HFF-Myc (cell line): ENCODE data around the gene MAPKAPK2.

Experiments
- DNase-seq: peaks from one replicate; pipeline ENCODE4 v3.0.0-alpha.2; 2011; ENCODE audit warnings: low read depth; ENCODE audit errors: extremely low read depth
- H3K4me3 ChIP-seq: replicated peaks from 2 replicates; pipeline ENCODE4 v1.5.1; 2011; ENCODE audit warnings: low read depth, mild to moderate bottlenecking, control low read depth, low read length
- CTCF ChIP-seq: IDR thresholded peaks from 2 replicates; pipeline ENCODE4 v1.5.1; 2012; ENCODE audit warnings: mild to moderate bottlenecking, low read depth, low read length, control low read depth; ENCODE audit errors: missing control alignments

MAPKAPK2 gene

GRCh38 chr1:206699626-206700025 is 14.9 kb downstream of the MAPKAPK2 start:
- no peak overlapping the region for H3K4me3 ChIP-seq
- DNase-seq: no peak
- no peak for TF ChIP-seq CTCF

DNA sequence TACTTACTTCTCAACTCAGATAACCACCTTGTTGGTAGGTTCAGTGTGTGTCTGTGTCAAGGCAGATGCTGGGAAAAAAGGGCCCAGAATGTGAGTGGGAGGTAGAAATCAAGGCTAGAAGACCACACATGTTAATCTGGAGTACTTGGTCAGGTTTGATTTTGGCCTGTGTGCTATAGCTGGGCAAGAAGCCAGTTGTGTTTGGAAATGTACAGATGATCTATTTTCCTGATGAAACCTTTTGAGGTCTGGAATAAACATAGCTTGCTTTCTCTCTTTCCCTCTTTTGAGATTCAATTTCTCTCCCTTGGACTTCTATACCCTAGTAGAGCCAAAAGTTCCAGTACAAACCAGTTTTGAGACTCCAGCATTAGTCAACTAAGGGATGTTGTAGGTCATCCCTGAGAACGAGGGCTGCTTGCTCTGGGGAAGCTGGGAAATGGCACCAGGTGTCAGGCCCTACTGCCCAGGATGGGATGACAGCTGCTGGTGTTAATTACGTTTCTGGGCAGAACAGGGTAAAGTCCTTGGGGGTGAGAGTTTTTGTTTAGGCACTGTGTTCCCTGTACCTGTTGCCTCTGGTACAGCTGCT is 15.8 kb downstream of the MAPKAPK2 start:
- TF ChIP-seq CTCF: no peak
- DNase-seq: no peak
- H3K4me3 ChIP-seq: no peak overlapping the region

DNA sequence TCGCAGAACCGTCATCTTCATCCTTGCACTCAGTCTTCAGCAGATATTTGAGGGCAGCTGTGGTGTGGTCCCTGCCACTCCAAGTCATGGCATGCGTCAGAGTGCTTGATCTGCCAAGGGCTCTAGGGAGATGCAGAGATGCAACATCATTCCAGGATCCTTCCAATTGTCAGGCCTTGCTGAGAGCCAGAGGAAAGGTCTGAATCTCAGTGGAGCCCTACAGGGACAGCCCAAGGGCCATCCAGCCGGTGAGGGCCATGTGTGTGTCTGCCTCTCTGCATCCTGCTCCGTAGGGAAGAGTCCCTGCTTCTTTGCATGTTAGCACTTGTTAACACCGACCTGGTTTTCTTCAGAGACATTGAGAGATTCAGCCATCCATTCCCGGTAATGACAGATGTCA is 17.6 kb downstream of the MAPKAPK2 start:
- no peak for TF ChIP-seq CTCF
- H3K4me3 ChIP-seq: no peak overlapping the region
- no peak for DNase-seq

DNA sequence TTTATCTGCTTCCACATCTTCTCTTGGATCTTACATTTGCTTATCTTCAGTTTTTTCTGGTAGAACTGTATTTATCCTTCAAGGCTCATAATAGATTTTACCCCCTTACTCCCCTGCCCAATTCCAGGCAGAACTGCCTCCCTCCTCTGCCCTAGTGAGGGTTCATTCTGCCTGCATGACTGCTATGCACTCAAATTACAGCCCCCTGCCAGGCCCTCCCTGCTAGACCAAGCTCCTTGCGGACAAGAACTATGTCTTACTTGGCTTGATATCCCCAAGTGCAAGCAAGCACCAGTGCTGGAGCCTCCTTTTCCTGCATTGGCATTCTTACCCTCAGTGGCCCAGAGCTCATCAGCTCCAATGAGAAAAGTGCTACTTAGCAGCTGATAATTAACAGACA is 18.1 kb downstream of the MAPKAPK2 start:
- H3K4me3 ChIP-seq: no peak overlapping the region
- TF ChIP-seq CTCF: no peak
- no peak for DNase-seq

DNA sequence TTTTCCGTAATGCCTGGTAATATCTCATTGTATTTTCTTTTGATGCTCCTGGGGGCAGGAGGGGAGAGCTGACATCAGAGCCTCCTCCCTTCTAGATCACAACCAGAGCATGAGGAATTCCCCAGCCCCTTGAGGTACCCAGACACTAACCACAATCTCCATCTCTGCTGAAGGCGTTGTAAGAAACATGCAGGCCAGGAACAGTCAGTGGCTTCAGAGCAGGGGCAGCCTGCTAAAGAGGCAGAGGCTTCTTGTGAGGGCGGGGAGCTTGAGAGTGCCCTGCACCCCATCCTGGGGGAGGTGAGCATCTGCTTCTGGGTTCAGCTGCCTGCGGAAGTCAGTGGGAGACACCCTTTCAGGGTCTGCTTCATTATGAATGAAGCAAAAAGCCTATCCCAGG is 19.0 kb downstream of the MAPKAPK2 start:
- TF ChIP-seq CTCF: no peak
- no peak overlapping the region for H3K4me3 ChIP-seq
- no peak for DNase-seq

DNA sequence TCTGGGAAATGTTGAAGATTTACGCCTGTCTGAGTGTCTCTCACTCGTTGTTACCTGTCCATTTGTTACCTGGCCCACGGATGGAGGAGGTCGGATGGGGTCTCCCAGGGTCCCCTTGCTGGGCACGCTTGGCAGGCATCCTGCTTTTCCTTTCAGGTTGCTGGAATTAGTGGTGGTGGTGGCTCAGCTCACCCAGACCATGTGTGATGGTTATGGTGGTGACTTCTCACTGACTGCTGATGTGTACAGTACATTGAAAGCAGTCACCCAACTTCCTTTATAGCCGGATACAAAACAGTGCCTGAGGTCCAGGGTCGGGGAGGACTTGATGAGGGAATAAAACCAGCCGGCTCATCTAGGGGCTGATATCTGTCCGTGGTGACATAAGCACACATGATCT is 19.5 kb downstream of the MAPKAPK2 start:
- no peak for DNase-seq
- no peak overlapping the region for H3K4me3 ChIP-seq
- TF ChIP-seq CTCF: no peak

GRCh38 chr1:206705191-206705590 is 20.5 kb downstream of the MAPKAPK2 start:
- DNase-seq: no peak
- no peak for TF ChIP-seq CTCF
- no peak overlapping the region for H3K4me3 ChIP-seq
